Suprapubic skin (tissue), 4 donors: ENCODE results near the gene SDF2. TPM values are rescaled to one million over a fixed set of nuclear protein-coding genes. Genes with fewer than 3 reads are reported as not detected.

Experiments used
- DNase-seq, 2 donors: peaks; one replicate each; pipeline ENCODE4 v3.0.0-alpha.2; 2019; ENCODE audit warnings: low spot score in 2 of 2
- H3K27ac ChIP-seq: fragments of 200-600 bp; sonication (generic); one replicate; pipeline ENCODE4 v1.5.1; 2019
- H3K27me3 ChIP-seq: fragments of 200-600 bp; sonication (generic); one replicate; pipeline ENCODE4 v1.5.1; 2019
- H3K36me3 ChIP-seq: fragments of 200-600 bp; sonication (generic); one replicate; pipeline ENCODE4 v1.5.1; 2019
- H3K4me1 ChIP-seq: fragments of 200-600 bp; sonication (generic); one replicate; pipeline ENCODE4 v1.5.1; 2019
- H3K4me3 ChIP-seq: fragments of 200-600 bp; sonication (generic); one replicate; pipeline ENCODE4 v1.5.1; 2019; ENCODE audit warnings: mild to moderate bottlenecking
- H3K9me3 ChIP-seq: fragments of 200-600 bp; sonication (generic); one replicate; pipeline ENCODE4 v1.5.1; 2019
- CTCF ChIP-seq, 2 donors: fragments of 200-600 bp in 1 of 2; fragments of 450-650 bp in 1 of 2; sonication (generic) in 1 of 2; IDR thresholded peaks; one replicate each; pipeline ENCODE4 v1.5.1; 2016 to 2019; ENCODE audit warnings: antibody characterized with exemption in 2 of 2, mild to moderate bottlenecking in 1 of 2, moderate library complexity in 1 of 2
- EP300 ChIP-seq: sonication (generic); formaldehyde crosslinking; IDR thresholded peaks from one replicate; pipeline ENCODE4 v1.6.1; 2017; ENCODE audit warnings: antibody characterized with exemption
- POLR2A ChIP-seq, 2 donors: fragments of 450-650 bp; IDR thresholded peaks; one replicate each; pipeline ENCODE4 v1.6.1; 2017; ENCODE audit warnings: antibody characterized with exemption in 2 of 2, mild to moderate bottlenecking in 2 of 2, moderate library complexity in 2 of 2
- POLR2AphosphoS5 ChIP-seq, 3 donors: sonication (generic); formaldehyde crosslinking; IDR thresholded peaks; one replicate each; pipeline ENCODE4 v1.6.1; 2017; ENCODE audit warnings: antibody characterized with exemption in 3 of 3
- WGBS: methylation state at CpG from one replicate; pipeline ENCODE4 v1.1.5; 2018; 5-methylcytosine and 5-hydroxymethylcytosine counted together
- total RNA-seq, 4 donors: library from RNA; depleted of rRNA; stranded (reverse); fragments of >200 nt; gene quantifications; one replicate each; pipeline ENCODE4 v1.1.0, GENCODE V29; 2016

The SDF2 gene
- total RNA-seq, 4 donors from 2014 or later = 35.8 to 50.3 (median 36.3) TPM

GRCh38 chr17:28624148-28624547 is 37.6 kb downstream of the SDF2 start:
- WGBS = 98% methylated on average over 2 of the region's 2 CpGs
- Histone ChIP-seq H3K9me3 (no peaks in the 10 kb centered on the region), H3K4me3 (no peak overlapping the region), H3K27me3 (no peaks in the 10 kb centered on the region), H3K36me3 (peaks cover 93% of the 10 kb centered on the region), H3K4me1 (no peaks in the 10 kb centered on the region), H3K27ac (no peak overlapping the region)
- TF ChIP-seq EP300 (no peak), POLR2AphosphoS5 (IDR thresholded peaks at IDR 0.05) (no peak), POLR2A (IDR thresholded peaks at IDR 0.05) (no peak), CTCF (IDR thresholded peaks at IDR 0.05) (no peak)
- no peak for DNase-seq

GRCh38 chr17:28623696-28624095 is 38.0 kb downstream of the SDF2 start:
- Histone ChIP-seq H3K9me3 (no peaks in the 10 kb centered on the region), H3K27me3 (no peaks in the 10 kb centered on the region), H3K4me3 (no peak overlapping the region), H3K36me3 (peaks cover 93% of the 10 kb centered on the region), H3K27ac (no peak overlapping the region), H3K4me1 (no peaks in the 10 kb centered on the region)
- TF ChIP-seq POLR2AphosphoS5 (IDR thresholded peaks at IDR 0.05) (no peak), CTCF (IDR thresholded peaks at IDR 0.05) (no peak), EP300 (no peak), POLR2A (IDR thresholded peaks at IDR 0.05) (no peak)
- WGBS = 88% methylated on average over 4 of the region's 4 CpGs
- DNase-seq = no peak

GRCh38 chr17:28622186-28622585 is 39.5 kb downstream of the SDF2 start:
- DNase-seq = no peak
- Histone ChIP-seq H3K27me3 (no peaks in the 10 kb centered on the region), H3K27ac (no peak overlapping the region), H3K4me3 (no peak overlapping the region), H3K36me3 (peaks cover 94% of the 10 kb centered on the region), H3K9me3 (no peaks in the 10 kb centered on the region), H3K4me1 (no peaks in the 10 kb centered on the region)
- 95% methylated on average over 3 of the region's 3 CpGs for WGBS
- TF ChIP-seq EP300 = no peak
- TF ChIP-seq CTCF (IDR thresholded peaks at IDR 0.05) = no peak
- no peak for TF ChIP-seq POLR2A (IDR thresholded peaks at IDR 0.05)
- TF ChIP-seq POLR2AphosphoS5 (IDR thresholded peaks at IDR 0.05) = no peak

GRCh38 chr17:28620010-28620409 is 41.7 kb downstream of the SDF2 start:
- TF ChIP-seq CTCF (IDR thresholded peaks at IDR 0.05) (no peak), POLR2AphosphoS5 (IDR thresholded peaks at IDR 0.05) (no peak), EP300 (no peak), POLR2A (IDR thresholded peaks at IDR 0.05) (no peak)
- H3K4me1 ChIP-seq = no peaks in the 10 kb centered on the region
- no peak overlapping the region for H3K4me3 ChIP-seq
- 86% methylated on average over 2 of the region's 2 CpGs for WGBS
- H3K9me3 ChIP-seq = no peaks in the 10 kb centered on the region
- no peaks in the 10 kb centered on the region for H3K27me3 ChIP-seq
- no peak overlapping the region for H3K27ac ChIP-seq
- peaks cover 100% of the 10 kb centered on the region for H3K36me3 ChIP-seq
- no peak for DNase-seq

GRCh38 chr17:28618464-28618863 is 43.2 kb downstream of the SDF2 start:
- TF ChIP-seq EP300 (no peak), CTCF (IDR thresholded peaks at IDR 0.05) (no peak), POLR2A (IDR thresholded peaks at IDR 0.05) (no peak), POLR2AphosphoS5 (IDR thresholded peaks at IDR 0.05) (no peak)
- WGBS = 94% methylated on average over 3 of the region's 3 CpGs
- peaks cover 6% of the 10 kb centered on the region for H3K4me1 ChIP-seq
- H3K9me3 ChIP-seq = no peaks in the 10 kb centered on the region
- no peaks in the 10 kb centered on the region for H3K27me3 ChIP-seq
- no peak overlapping the region for H3K27ac ChIP-seq
- H3K4me3 ChIP-seq = no peak overlapping the region
- H3K36me3 ChIP-seq = peaks cover 100% of the 10 kb centered on the region
- DNase-seq = no peak
